Lower leg skin (tissue), 4 donors: ENCODE data around the gene DIP2B. TPM values are rescaled to one million over a fixed set of nuclear protein-coding genes. Genes with fewer than 3 reads are reported as not detected.

Experiments
- DNase-seq, 2 donors: peaks; one replicate each; pipeline ENCODE4 v3.0.0-alpha.2; 2019; ENCODE audit warnings: low spot score in 2 of 2
- H3K4me3 ChIP-seq: fragments of 200-600 bp; sonication (generic); 2 replicates; pipeline ENCODE4 v1.5.1; 2017; ENCODE audit warnings: mild to moderate bottlenecking, low read depth; ENCODE audit not compliant: poor library complexity, severe bottlenecking
- CTCF ChIP-seq, 3 donors: fragments of 450-650 bp; IDR thresholded peaks; one replicate each; pipeline ENCODE4 v1.5.1; 2016; ENCODE audit warnings: antibody characterized with exemption in 3 of 3, mild to moderate bottlenecking in 3 of 3, moderate library complexity in 2 of 3
- POLR2A ChIP-seq, 2 donors: fragments of 450-650 bp; IDR thresholded peaks; one replicate each; pipeline ENCODE4 v1.6.1; 2016 to 2017; ENCODE audit warnings: antibody characterized with exemption in 2 of 2, mild to moderate bottlenecking in 1 of 2, moderate library complexity in 1 of 2
- WGBS, 2 donors: methylation state at CpG; one replicate each; pipeline ENCODE4 v1.1.5; 2018; 5-methylcytosine and 5-hydroxymethylcytosine counted together
- intact Hi-C: fragments of 100-400 bp; cut with DNase I; formaldehyde crosslinking; loops from one replicate; pipeline ENCODE4 v1.15.0; 2023; ENCODE audit warnings: low total_unique reads
- total RNA-seq, 4 donors: library from RNA; depleted of rRNA; stranded (reverse); fragments of >200 nt; gene quantifications; one replicate each; pipeline ENCODE4 v1.1.0, GENCODE V29; 2016

Gene DIP2B
- total RNA-seq, 4 donors from 2014 or later: 56.9 to 104 (median 68.6) TPM

- 98 to 100% methylated on average over 2 of the region's 2 CpGs for WGBS, 2 donors
- no peak overlapping the region for H3K4me3 ChIP-seq
- intact Hi-C loops: no loop called here
- DNase-seq: no peak
- TF ChIP-seq CTCF (IDR thresholded peaks at IDR 0.05) (no peak), POLR2A (IDR thresholded peaks at IDR 0.05) (no peak)
Observed at GRCh38 chr12:50524621-50525020, 19.8 kb downstream of the DIP2B start.

- intact Hi-C loops: no loop called here
- WGBS, 2 donors: 75 to 92% methylated on average over 2 of the region's 2 CpGs
- no peak for TF ChIP-seq POLR2A (IDR thresholded peaks at IDR 0.05)
- no peak for TF ChIP-seq CTCF (IDR thresholded peaks at IDR 0.05)
Observed at GRCh38 chr12:50525422-50525821, 20.6 kb downstream of the DIP2B start.

GRCh38 chr12:50527359-50527726 is 22.6 kb downstream of the DIP2B start:
- DNase-seq: no peak
- intact Hi-C loops: no loop called here
- H3K4me3 ChIP-seq: no peak overlapping the region
- TF ChIP-seq CTCF (IDR thresholded peaks at IDR 0.05) (no peak), POLR2A (IDR thresholded peaks at IDR 0.05) (no peak)
- 97 to 98% methylated on average over 5 of the region's 5 CpGs for WGBS, 2 donors

More at GRCh38 chr12:50525422-50525821, 20.6 kb downstream of the DIP2B start:
- no peak for DNase-seq
- H3K4me3 ChIP-seq: no peak overlapping the region

GRCh38 chr12:50528800-50529199 is 24.0 kb downstream of the DIP2B start:
- no peak overlapping the region for H3K4me3 ChIP-seq
- WGBS, 2 donors: 92 to 96% methylated on average over 1 of the region's 1 CpG

GRCh38 chr12:50529345-50529744 is 24.6 kb downstream of the DIP2B start:
- intact Hi-C loops: no loop called here
- H3K4me3 ChIP-seq: no peak overlapping the region
- TF ChIP-seq CTCF (IDR thresholded peaks at IDR 0.05): no peak
- TF ChIP-seq POLR2A (IDR thresholded peaks at IDR 0.05): no peak
- DNase-seq: no peak
- 90 to 92% methylated on average over 3 of the region's 3 CpGs for WGBS, 2 donors

More at GRCh38 chr12:50528800-50529199, 24.0 kb downstream of the DIP2B start:
- no peak for TF ChIP-seq CTCF (IDR thresholded peaks at IDR 0.05)
- TF ChIP-seq POLR2A (IDR thresholded peaks at IDR 0.05): no peak
- intact Hi-C loops: no loop called here
- no peak for DNase-seq

- intact Hi-C loops: no loop called here
- no peak overlapping the region for H3K4me3 ChIP-seq
- WGBS, 2 donors: 67 to 74% methylated on average over 2 of the region's 2 CpGs
- no peak for DNase-seq
- TF ChIP-seq CTCF (IDR thresholded peaks at IDR 0.05) (no peak), POLR2A (IDR thresholded peaks at IDR 0.05) (no peak)
Observed at GRCh38 chr12:50530532-50530931, 25.7 kb downstream of the DIP2B start.
